Lower lobe of right lung (tissue), 2 donors: ENCODE measurements around the gene GLIPR1. TPM values are rescaled to one million over a fixed set of nuclear protein-coding genes. Genes with fewer than 3 reads are reported as not detected.
"Not testable (repeated sequence)": the region's sequence is repeated elsewhere in the genome, so short reads cannot be mapped to it uniquely, and the experiment has no call there.

Experiments used
- ATAC-seq, 2 donors: fragments of 200-7000 bp; cut with Tn5 transposase; one replicate each; pipeline ENCODE4 v1.9.1; 2020 to 2022; ENCODE audit warnings: mild to moderate bottlenecking in 2 of 2, moderate library complexity in 2 of 2
- DNase-seq: peaks from one replicate; pipeline ENCODE4 v3.0.0-alpha.2; 2020
- H3K27ac ChIP-seq: fragments of 200-600 bp; one replicate; pipeline ENCODE4 v1.8.0; 2022
- H3K27me3 ChIP-seq: fragments of 200-600 bp; one replicate; pipeline ENCODE4 v1.8.0; 2022; ENCODE audit warnings: low read depth
- H3K36me3 ChIP-seq: fragments of 200-600 bp; one replicate; pipeline ENCODE4 v1.8.0; 2022; ENCODE audit warnings: mild to moderate bottlenecking
- H3K4me1 ChIP-seq: fragments of 200-600 bp; one replicate; pipeline ENCODE4 v1.8.0; 2022
- H3K4me3 ChIP-seq: fragments of 200-600 bp; one replicate; pipeline ENCODE4 v1.8.0; 2022; ENCODE audit warnings: mild to moderate bottlenecking
- H3K9me3 ChIP-seq: fragments of 200-600 bp; one replicate; pipeline ENCODE4 v1.8.0; 2022
- CTCF ChIP-seq: fragments of 200-600 bp; IDR thresholded peaks from one replicate; pipeline ENCODE4 v1.8.0; 2022; ENCODE audit warnings: antibody characterized with exemption, mild to moderate bottlenecking
- intact Hi-C: fragments of 100-400 bp; cut with DNase I; formaldehyde crosslinking; loops from one replicate; pipeline ENCODE4 v1.11.0; 2022
- total RNA-seq: library from RNA; stranded (reverse); fragmentation: NEBNext Ultra II Directional; extraction: Animal tissue kit (Norgen Biotek cat#: 25700); gene quantifications from one replicate; pipeline ENCODE4 v1.2.1, GENCODE V29; 2021
- donor health status: DM: no; HTN: yes; CAD: no; lungs with severe emphysema.

The GLIPR1 gene
- total RNA-seq, 1 donor from 2014 or later: 52.0 TPM

- Histone ChIP-seq H3K27me3 (no peaks in the 10 kb centered on the region), H3K27ac (no peak overlapping the region), H3K36me3 (peaks cover 48% of the 10 kb centered on the region), H3K4me1 (peaks cover 19% of the 10 kb centered on the region), H3K9me3 (no peaks in the 10 kb centered on the region), H3K4me3 (no peak overlapping the region)
- ATAC-seq: no peak
- no peak for TF ChIP-seq CTCF
- DNase-seq: no peak
- intact Hi-C loops: no loop called here
These were observed 27.6 kb downstream of the GLIPR1 start for GRCh38 chr12:75508159-75508558.

- Histone ChIP-seq H3K36me3 (peaks cover 33% of the 10 kb centered on the region), H3K9me3 (no peaks in the 10 kb centered on the region), H3K4me3 (no peak overlapping the region), H3K27ac (no peak overlapping the region), H3K27me3 (no peaks in the 10 kb centered on the region), H3K4me1 (peaks cover 19% of the 10 kb centered on the region)
- ATAC-seq (no peak), DNase-seq (no peak)
- intact Hi-C loops: no loop called here
- no peak for TF ChIP-seq CTCF
These were observed 29.1 kb downstream of the GLIPR1 start for GRCh38 chr12:75509621-75510020.

GRCh38 chr12:75511116-75512048 lies 30.8 kb downstream of the GLIPR1 start, which contains the start of gene KRR1:
KRR1 (minus strand) TSS chr12:75511609; CDS start chr12:75511597, 12 bp downstream.
- peak; percentile 95 for DNase-seq
- intact Hi-C loops: no loop called here
- TF ChIP-seq CTCF: no peak
- Histone ChIP-seq H3K27ac (peak within 1 kb of the TSS; percentile 82), H3K9me3 (no peaks in the 10 kb centered on the region), H3K36me3 (peaks cover 16% of the 10 kb centered on the region), H3K4me3 (peak within 1 kb of the TSS; percentile 76), H3K27me3 (no peaks in the 10 kb centered on the region), H3K4me1 (peaks cover 19% of the 10 kb centered on the region)
- ATAC-seq: peak; percentile 99

- H3K9me3 ChIP-seq, ATAC-seq, H3K4me3 ChIP-seq, DNase-seq, H3K4me1 ChIP-seq, H3K27ac ChIP-seq, H3K27me3 ChIP-seq, H3K36me3 ChIP-seq: not testable (repeated sequence)
- intact Hi-C loops: loop anchor here (10.0 kb wide), 1 partner anchor 514 kb away; the partner anchor contains the start of gene PHLDA1
These were observed 40.7 kb downstream of the GLIPR1 start for GRCh38 chr12:75521224-75521623.

GRCh38 chr12:75522124-75522523 lies 41.6 kb downstream of the GLIPR1 start:
- H3K27me3 ChIP-seq, H3K9me3 ChIP-seq, H3K4me3 ChIP-seq, H3K4me1 ChIP-seq, H3K36me3 ChIP-seq, DNase-seq, ATAC-seq, H3K27ac ChIP-seq: not testable (repeated sequence)
- intact Hi-C loops: loop anchor here (10.0 kb wide), 1 partner anchor 513 kb away; the partner anchor contains the start of gene PHLDA1

GRCh38 chr12:75525263-75525662 lies 44.7 kb downstream of the GLIPR1 start:
- TF ChIP-seq CTCF: no peak
- intact Hi-C loops: loop anchor here (10.0 kb wide), 1 partner anchor 510 kb away; the partner anchor contains the start of gene PHLDA1
- H3K36me3 ChIP-seq: no peaks in the 10 kb centered on the region
- ATAC-seq: no peak
- H3K4me3 ChIP-seq: no peak overlapping the region
- H3K4me1 ChIP-seq: no peaks in the 10 kb centered on the region
- no peak overlapping the region for H3K27ac ChIP-seq
- no peak for DNase-seq
- H3K27me3 ChIP-seq: no peaks in the 10 kb centered on the region
- no peaks in the 10 kb centered on the region for H3K9me3 ChIP-seq
